ENCODE measurements around the gene SNCA. TPM values are rescaled to one million over a fixed set of nuclear protein-coding genes. Genes with fewer than 3 reads are reported as not detected.

Gene SNCA
- total RNA-seq, 1 experiment from 2014 or later, result 3.1 TPM

DNA sequence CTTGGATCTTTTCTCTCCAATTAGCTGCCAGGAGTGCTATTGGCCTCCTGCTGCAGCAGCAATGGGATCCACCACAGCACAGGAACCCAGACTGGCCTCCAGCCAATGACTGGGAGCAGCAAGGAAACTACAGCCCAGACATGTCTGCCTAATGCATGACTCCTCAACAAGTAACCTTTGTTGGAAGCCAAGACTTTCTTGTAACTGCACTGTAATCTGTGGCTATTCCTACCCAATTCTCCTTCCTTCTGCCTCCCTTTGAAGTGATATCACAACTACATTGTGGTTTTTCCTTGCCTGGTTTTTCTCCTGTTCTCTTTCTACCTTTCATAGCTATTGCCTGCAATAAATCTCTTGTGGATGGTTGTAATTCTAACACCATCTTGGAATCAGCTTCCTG lies 39.8 kb downstream of the SNCA start:
- ChIA-PET POLR2A (ENCODE audit: low non-redundant PET) (no interaction called here), CTCF (no interaction called here)
- Histone ChIP-seq H3K27me3 (replicated peaks; ENCODE audit: insufficient read depth, low read depth, low read length, poor library complexity) (no peaks in the 10 kb centered on the region), H3K36me3 (ENCODE audit: insufficient read depth, low read length, poor library complexity, severe bottlenecking) (no peaks in the 10 kb centered on the region), H3K4me3 (ENCODE audit: low read depth, low read length, poor library complexity, severe bottlenecking) (no peak overlapping the region), H3K4me1 (ENCODE audit: insufficient read depth, low read length, poor library complexity, severe bottlenecking) (no peaks in the 10 kb centered on the region), H3K27ac (ENCODE audit: low read depth, low read length, poor library complexity, severe bottlenecking) (no peak overlapping the region), H3K9me3 (ENCODE audit: low read depth, low read length, poor library complexity, severe bottlenecking) (no peaks in the 10 kb centered on the region)
- DNase-seq (ENCODE audit: low spot score), result peak; percentile 2
- BruUV-seq (replicated peaks), result no TSS peak
- intact Hi-C loops (cut with micrococcal nuclease; ENCODE audit: unreplicated experiment), result no loop called here
- no peak for TF ChIP-seq EZH2 (IDR thresholded peaks at IDR 0.05; ENCODE audit: borderline replicate concordance, low read depth, low read length, poor library complexity, severe bottlenecking)

- Histone ChIP-seq H3K36me3 (ENCODE audit: insufficient read depth, low read length, poor library complexity, severe bottlenecking) (no peaks in the 10 kb centered on the region), H3K9me3 (ENCODE audit: low read depth, low read length, poor library complexity, severe bottlenecking) (no peaks in the 10 kb centered on the region), H3K27me3 (replicated peaks; ENCODE audit: insufficient read depth, low read depth, low read length, poor library complexity) (no peaks in the 10 kb centered on the region), H3K4me1 (ENCODE audit: insufficient read depth, low read length, poor library complexity, severe bottlenecking) (no peaks in the 10 kb centered on the region), H3K27ac (ENCODE audit: low read depth, low read length, poor library complexity, severe bottlenecking) (no peak overlapping the region), H3K4me3 (ENCODE audit: low read depth, low read length, poor library complexity, severe bottlenecking) (no peak overlapping the region)
- TF ChIP-seq, protein P1, sequence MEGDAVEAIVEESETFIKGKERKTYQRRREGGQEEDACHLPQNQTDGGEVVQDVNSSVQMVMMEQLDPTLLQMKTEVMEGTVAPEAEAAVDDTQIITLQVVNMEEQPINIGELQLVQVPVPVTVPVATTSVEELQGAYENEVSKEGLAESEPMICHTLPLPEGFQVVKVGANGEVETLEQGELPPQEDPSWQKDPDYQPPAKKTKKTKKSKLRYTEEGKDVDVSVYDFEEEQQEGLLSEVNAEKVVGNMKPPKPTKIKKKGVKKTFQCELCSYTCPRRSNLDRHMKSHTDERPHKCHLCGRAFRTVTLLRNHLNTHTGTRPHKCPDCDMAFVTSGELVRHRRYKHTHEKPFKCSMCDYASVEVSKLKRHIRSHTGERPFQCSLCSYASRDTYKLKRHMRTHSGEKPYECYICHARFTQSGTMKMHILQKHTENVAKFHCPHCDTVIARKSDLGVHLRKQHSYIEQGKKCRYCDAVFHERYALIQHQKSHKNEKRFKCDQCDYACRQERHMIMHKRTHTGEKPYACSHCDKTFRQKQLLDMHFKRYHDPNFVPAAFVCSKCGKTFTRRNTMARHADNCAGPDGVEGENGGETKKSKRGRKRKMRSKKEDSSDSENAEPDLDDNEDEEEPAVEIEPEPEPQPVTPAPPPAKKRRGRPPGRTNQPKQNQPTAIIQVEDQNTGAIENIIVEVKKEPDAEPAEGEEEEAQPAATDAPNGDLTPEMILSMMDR (conservative IDR thresholded peaks at IDR 0.05; ENCODE audit: low read depth, low read length), result no peak
- no peak for TF ChIP-seq EZH2 (IDR thresholded peaks at IDR 0.05; ENCODE audit: borderline replicate concordance, low read depth, low read length, poor library complexity, severe bottlenecking)
- BruUV-seq (replicated peaks), result no TSS peak
- POLR2A ChIA-PET (ENCODE audit: low non-redundant PET), result no interaction called here
- intact Hi-C loops (cut with micrococcal nuclease; ENCODE audit: unreplicated experiment), result no loop called here
- DNase-seq (ENCODE audit: low spot score), result no peak
- CTCF ChIA-PET, result no interaction called here
Measured at GRCh38 chr4:89788206-89789072, 48.5 kb downstream of the SNCA start.

GRCh38 chr4:89784686-89785231 lies 52.2 kb downstream of the SNCA start:
- Histone ChIP-seq H3K27me3 (replicated peaks; ENCODE audit: insufficient read depth, low read depth, low read length, poor library complexity) (no peaks in the 10 kb centered on the region), H3K4me3 (ENCODE audit: low read depth, low read length, poor library complexity, severe bottlenecking) (no peak overlapping the region), H3K9me3 (ENCODE audit: low read depth, low read length, poor library complexity, severe bottlenecking) (no peaks in the 10 kb centered on the region), H3K27ac (ENCODE audit: low read depth, low read length, poor library complexity, severe bottlenecking) (no peak overlapping the region), H3K4me1 (ENCODE audit: insufficient read depth, low read length, poor library complexity, severe bottlenecking) (no peaks in the 10 kb centered on the region), H3K36me3 (ENCODE audit: insufficient read depth, low read length, poor library complexity, severe bottlenecking) (no peaks in the 10 kb centered on the region)
- intact Hi-C loops (cut with micrococcal nuclease; ENCODE audit: unreplicated experiment), result no loop called here
- ChIA-PET POLR2A (ENCODE audit: low non-redundant PET) (no interaction called here), CTCF (no interaction called here)
- TF ChIP-seq EZH2 (IDR thresholded peaks at IDR 0.05; ENCODE audit: borderline replicate concordance, low read depth, low read length, poor library complexity, severe bottlenecking), result no peak
- TF ChIP-seq, protein P1 (conservative IDR thresholded peaks at IDR 0.05; ENCODE audit: low read depth, low read length), result no peak
- BruUV-seq (replicated peaks), result no TSS peak
- DNase-seq (ENCODE audit: low spot score), result no peak

Measured in A673 (cell line).